Femur (tissue), 1 donor: ENCODE data around the gene NLRP2B.
"Not testable (repeated sequence)": the region's sequence is repeated elsewhere in the genome, so short reads cannot be mapped to it uniquely, and the experiment has no call there.

Source experiments
- DNase-seq: peaks from one replicate; pipeline ENCODE4 v3.0.0-alpha.2; 2017

The NLRP2B gene

DNA sequence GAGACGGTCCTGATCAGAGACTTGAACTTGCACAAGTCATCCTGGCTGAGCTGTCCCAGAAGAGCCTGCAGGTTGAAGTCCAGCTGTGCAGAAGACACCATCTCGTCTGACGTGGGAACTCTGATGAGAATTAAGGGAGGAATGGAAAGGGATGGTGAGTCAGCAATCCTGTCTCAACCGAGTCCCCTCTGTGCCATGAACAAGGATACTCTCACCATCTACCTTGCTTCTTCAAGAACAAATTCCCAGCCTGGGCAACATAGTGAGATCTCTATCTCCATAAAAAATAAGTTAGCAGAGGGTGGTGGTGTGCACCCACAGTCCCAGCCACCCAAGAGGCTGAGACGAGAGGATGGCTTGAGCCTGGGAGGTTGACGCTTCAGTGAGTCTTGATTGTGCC, at the start of gene NLRP2B:
NLRP2B (minus strand) TSS at position 101 of the 400 bp plus-strand sequence.
- no peak for DNase-seq

GRCh38 chrX:57725995-57726394, 45.9 kb upstream of the NLRP2B start:
- DNase-seq: not testable (repeated sequence)

DNA sequence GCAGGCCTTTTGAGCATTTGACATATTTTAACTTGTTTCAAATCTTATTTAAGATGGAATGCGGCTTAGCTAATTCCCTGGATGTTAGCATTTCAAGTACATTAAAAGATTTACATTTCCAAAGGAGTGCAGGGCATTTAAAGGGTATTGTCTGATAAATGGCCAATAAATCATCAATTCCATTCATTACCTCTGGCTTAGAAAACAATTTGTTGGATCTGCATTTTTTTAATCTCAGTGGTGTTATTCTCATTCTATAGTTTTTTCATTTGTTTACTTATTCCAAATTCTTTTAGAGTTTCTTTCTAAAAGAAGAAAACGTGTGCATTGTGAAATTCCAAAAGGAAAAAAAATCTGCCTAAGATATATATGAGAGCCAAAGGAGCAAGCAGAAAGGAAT, 1.3 kb upstream of the NLRP2B start:
- no peak for DNase-seq

GRCh38 chrX:57678686-57679428, 1.2 kb downstream of the NLRP2B start:
- DNase-seq: no peak

DNA sequence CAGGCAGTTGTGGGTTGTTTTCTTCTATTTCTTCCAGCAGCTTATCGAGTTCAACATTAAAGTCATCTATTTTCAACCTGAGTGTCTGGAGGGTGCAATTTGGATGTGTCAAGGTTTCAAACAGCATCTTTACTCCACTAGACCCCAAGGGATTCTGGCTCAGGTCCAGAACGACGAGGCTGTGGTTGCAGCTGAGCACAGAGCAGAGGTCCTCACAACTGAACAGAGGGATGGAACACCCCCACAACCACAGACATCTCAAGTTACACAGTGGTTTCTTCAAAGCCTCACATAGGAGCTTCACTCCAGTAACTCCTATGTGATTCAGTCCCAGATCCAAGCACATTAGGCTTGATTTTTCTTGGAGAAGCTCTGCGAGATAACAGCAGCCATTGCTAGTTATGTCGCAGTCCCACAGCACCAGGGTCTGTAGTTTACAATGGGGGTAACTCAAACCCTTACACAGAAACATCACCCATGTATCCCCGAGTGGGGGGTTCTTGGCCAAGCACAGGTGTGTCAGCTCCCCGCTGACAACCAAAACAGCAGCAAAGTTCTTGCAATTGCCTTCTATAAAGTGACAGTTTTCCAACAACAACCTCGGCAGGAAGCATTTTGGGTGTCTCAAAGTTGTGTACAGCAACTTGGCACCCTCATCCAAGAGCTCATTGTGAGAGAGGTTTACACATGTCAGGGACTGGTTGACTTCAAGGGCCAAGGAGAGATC, 2.8 kb downstream of the NLRP2B start:
- no peak for DNase-seq

DNA sequence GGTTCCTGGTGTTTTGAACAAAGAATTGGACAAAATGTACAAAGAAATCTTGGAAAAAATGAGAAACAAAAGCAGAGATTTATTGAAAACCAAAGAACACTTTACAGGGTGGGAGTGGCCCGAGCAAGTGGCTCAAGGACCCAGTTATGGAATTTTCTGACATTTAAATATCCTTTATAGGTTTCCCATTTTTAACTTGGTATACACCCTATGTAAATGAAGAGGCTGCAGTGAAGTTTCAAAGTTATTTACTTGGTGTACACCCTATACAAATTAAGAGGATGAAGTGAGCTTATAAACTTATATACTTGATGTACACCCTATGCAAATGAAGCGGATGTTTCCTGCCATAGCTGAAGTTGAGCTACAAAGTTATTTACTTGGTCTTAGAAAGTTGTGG, 4.7 kb downstream of the NLRP2B start:
- DNase-seq: no peak

DNA sequence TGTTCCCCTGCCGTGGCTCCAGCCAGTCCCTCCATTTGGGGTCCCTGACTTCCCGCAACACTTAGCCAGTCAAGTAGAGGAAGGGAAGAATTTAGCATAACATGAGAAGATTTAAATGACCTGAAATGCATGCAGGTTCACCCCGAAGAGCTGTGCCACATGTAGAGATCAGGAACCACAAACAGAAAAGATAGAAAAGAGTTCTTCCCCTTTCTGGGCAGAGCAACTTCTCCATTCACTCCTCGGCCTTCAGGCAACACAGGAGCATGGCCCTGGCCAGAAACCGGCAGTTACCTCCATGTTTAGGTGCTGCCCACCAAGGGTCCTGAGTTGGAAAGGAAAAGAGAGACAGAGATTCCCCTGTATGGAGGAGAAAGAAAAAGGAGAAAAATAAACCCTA, 5.2 kb downstream of the NLRP2B start:
- DNase-seq: no peak

DNA sequence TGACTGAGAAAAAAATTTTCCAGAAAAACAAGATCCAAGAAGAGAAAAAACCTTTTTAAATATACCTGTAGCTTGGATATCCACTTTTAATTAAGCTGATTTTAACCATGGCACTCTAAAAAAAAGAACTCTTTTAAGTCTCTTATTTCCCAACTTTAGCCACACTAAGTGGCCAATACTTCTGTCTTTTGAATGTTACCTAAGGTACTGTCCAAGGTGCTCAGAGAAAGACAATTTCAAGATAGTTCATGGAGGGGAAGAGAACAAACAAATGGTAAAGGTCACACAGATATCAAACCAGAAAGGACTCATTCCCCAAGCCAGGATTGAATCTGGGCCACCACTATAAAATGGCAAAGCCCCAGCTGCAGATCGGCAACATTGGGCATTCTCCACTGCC, 10.1 kb downstream of the NLRP2B start:
- DNase-seq: no peak

- DNase-seq: no peak
Observed at GRCh38 chrX:57667010-57667409, 13.1 kb downstream of the NLRP2B start.

DNA sequence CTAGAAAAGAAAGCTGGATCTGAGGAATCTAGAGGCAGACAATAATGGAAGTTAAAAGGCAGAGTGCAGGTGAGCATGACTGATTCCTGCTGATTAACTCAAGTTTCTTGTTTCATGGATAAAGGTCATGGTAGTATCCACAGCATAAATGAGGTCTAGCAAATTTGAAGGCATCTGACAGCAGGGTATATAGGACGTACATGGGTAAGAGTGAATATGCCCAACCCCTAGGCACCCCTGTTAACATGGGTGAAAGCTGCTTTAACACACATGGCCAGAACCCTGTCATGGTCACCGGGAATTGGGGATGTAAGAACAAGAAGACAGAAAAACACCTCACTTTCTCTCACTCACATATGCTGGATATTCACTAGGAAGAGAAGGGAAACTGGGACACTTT, 25.0 kb downstream of the NLRP2B start:
- DNase-seq: no peak

GRCh38 chrX:57652705-57653104, 27.4 kb downstream of the NLRP2B start:
- no peak for DNase-seq

- DNase-seq: no peak
Observed at GRCh38 chrX:57651169-57651919, 28.7 kb downstream of the NLRP2B start.

- no peak for DNase-seq
Observed at GRCh38 chrX:57647020-57647419, 33.0 kb downstream of the NLRP2B start.

DNA sequence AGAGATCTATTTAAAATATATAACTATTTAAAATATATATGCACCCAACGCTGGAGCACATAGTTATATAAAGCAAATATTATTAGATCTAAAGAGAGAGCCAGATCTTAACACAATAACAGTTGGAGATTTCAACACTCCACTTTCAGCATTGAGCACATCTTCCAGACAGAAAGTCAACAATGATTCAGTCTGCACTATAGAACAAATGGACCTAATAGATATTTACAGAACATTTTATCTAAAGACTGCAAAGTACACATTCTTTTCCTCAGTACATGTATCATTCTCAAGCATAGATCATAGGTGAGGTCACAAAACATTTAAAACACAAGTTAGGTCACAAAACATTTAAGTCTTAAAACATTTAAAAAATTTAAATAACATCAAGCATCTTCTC, 36.4 kb downstream of the NLRP2B start:
- no peak for DNase-seq

GRCh38 chrX:57641338-57641737, 38.7 kb downstream of the NLRP2B start:
- DNase-seq: no peak

GRCh38 chrX:57640674-57641016, 39.4 kb downstream of the NLRP2B start:
- DNase-seq: no peak

DNA sequence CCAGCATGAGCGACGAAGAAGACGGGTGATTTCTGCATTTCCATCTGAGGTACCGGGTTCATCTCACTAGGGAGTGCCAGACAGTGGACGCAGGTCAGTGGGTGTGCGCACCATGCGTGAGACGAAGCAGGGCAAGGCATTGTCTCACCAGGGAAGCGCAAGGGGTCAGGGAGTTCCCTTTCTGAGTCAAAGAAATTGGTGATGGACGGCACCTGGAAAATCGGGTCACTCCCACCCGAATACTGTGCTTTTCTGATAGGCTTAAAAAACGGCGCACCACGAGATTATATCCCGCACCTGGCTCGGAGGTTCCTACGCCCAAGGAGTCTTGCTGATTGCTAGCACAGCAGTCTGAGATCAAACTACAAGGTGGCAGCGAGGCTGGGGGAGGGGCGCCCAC, 50.6 kb downstream of the NLRP2B start:
- not testable (repeated sequence) for DNase-seq
